HG03469 (cell line): ENCODE measurements around the gene GPD1L.
"Not testable (repeated sequence)": the region's sequence is repeated elsewhere in the genome, so short reads cannot be mapped to it uniquely, and the experiment has no call there.

Experiments used
- ATAC-seq: cut with Tn5 transposase; IDR thresholded peaks from one replicate; pipeline ENCODE4 v1.9.1; 2021; ENCODE audit warnings: mild to moderate bottlenecking, moderate library complexity, moderate number of reproducible peaks; ENCODE audit not compliant: unreplicated experiment

The GPD1L gene

DNA sequence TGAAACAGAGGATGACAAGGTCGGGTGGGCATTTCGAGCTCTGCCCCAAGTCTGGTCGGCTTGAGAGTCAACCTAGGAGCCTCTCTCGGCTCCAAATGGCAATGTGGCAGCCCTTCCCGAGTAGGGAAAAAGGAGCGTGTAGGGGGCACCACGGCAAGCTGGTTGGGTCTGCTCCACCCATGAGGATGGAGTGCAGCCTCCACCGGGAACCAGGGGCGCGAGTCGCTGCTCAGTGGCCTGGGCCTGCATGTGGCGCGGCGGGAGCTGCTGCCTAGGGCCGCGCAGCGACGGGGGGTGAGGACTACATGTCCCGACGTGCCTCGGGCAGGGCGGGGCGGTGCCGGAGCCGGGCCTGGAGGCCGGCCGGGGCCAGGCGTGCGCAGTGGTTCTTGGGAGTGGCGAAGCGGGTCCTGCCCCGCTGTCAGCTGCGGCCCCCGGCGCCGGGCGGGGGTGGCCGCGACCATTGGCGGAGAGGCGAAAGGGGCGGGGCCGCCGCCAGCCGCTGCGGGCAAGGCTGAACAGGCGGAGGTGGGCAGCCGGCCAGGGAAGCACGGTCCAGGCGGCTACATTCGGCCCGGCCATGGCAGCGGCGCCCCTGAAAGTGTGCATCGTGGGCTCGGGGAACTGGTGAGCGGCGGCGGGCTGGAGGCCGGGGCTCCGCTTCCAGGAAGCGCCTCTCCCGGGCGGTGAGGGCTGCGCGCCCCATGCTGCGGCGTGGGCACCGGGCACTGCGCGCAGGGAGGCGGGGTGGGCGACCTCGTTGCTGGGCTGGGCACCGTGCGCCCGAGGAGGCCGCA lies at the start of gene GPD1L:
Gene GPD1L (plus strand): TSS at position 489 of the 797 bp plus-strand sequence. CDS start 92 bp downstream, at position 581.
- ATAC-seq = peak; percentile 98

DNA sequence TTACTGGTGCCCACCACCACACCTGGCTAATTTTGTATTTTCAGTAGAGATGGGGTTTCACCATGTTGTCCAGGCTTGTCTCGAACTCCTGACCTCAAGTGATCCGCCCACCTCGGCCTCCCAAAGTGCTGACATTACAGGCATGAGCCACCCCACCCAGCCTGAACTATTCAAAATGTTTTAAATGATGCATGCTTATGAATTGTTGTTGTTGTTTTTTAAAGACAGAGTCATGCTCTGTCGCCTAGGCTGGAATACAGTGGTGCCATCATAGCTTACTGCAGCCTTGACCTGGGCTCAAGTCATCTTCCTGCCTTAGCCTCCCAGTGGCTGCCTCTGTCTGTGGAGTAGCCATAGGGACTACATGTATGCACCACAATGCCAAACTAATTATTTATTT lies 48.0 kb upstream of the GPD1L start:
- not testable (repeated sequence) for ATAC-seq

DNA sequence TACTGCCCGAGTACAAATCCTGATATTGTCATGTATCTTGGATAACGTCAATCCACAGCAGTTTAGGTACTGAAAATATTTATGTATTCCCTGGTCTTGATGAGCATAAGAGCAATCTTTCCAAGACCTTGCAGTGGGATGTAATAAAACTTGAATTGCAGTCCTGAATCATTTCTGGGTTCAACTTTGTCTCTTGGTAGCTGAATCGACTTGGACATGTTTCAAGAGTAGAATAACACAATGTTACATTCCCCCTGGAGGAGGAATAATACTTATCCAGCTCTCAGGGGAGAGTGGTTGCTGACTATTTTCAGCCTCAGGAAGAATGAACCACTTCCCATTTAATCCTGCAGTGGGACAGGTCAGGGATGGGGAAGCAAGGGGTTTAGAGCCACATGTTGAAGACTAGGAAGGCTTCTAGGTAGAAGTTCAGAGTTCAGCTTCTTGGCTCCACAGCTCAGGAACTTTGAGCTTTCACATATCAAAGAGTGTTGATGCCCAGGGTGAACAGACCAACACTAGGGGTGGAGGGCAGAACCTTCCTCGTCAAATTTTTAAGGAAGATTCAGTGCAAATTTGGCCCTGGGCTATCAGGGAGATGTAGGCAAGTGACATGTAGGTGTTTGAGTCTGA lies 43.4 kb upstream of the GPD1L start:
- ATAC-seq = no peak

DNA sequence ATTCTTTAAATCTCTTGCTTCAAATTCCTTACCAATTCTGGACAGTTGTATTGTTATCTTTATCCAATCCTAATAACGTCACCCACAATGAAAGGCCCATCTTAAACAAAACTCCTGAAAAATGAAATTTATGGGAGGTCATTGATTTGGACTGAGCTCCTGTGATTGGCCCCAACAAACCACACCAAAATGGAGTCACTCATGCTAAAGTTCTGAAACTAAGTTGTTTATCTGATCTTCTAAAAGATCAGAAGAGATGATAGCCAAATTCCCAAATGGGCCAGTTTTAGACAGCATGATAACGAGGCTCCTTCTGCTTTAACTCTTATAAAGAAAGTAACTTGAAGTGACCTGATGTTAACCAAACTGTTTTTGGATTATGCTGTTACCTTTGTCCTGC lies 39.7 kb upstream of the GPD1L start:
- no peak for ATAC-seq

DNA sequence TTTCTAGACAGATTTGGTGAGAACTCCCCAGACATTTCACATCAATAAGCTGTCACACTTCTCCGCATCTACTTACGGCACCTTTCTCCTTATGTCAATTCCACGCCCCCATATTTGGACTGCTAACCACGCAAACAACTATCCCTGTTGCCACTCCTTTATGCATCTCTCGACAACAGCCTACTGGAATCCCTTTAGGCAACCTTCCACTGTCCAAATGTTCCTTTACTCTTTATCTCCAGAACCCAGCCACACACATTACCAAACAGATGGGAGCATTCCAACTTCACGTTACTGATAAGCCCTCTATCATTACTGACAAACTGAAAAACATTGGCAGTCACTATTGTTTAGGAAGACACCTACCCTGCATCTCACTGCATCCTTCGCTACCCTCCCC lies 32.2 kb upstream of the GPD1L start:
- ATAC-seq = not testable (repeated sequence)

DNA sequence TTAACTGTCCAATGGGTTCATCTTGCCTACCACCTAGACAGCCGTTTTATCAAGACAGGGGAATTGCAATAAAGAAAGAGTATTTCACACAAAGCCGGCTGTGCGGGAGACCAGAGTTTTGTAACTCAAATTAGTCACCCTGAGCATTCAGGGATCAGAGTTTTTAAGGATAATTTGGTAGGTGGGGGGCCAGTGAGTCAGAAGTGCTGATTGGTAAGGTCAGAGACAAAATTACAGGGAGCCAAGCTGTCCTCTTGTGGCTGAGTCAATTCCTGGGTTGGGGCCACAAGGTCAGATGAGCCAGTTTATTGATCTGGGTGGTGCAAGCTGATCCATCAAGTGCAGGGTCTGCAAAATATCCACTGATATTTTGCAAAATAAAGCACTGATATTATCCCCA lies 29.9 kb upstream of the GPD1L start:
- ATAC-seq = no peak

DNA sequence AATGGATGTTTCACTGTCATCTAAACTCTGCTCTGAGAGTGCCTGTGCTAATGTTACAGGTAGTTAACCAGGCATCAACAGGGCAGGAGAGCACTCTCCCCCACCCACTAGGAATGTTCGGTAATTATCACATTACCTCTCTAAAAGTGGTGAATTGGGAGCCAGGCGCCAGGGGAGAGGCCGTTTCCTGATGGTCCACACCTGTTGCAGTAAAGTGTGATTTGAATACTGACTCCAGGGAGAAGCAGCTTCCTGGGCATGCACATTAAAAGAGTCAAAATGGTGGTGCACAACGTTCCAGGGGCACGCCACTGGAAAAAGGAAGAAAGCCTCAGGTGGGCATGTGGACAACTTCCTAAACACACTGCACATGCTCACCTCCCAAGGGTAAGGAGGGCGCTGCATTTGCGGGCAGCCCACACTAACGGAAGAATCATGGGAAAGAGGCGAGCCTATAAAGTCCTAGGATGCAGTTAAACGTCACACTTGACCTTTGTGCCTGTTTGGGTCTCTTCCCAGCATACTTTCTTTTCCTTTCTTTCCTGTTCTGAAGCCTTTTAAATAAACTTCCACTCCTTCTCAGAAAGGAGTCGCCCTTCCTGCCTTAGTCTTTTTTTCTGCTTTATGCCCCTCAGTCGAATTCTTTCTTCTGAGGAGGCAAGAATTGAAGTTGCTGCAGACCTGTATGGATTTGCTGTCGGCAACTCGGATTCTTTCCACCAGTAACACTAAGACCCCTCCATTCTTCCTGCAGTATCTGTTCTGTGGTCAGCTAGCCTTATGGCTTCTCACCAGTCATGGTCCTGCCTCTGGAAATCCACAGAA lies 28.9 kb upstream of the GPD1L start:
- no peak for ATAC-seq

DNA sequence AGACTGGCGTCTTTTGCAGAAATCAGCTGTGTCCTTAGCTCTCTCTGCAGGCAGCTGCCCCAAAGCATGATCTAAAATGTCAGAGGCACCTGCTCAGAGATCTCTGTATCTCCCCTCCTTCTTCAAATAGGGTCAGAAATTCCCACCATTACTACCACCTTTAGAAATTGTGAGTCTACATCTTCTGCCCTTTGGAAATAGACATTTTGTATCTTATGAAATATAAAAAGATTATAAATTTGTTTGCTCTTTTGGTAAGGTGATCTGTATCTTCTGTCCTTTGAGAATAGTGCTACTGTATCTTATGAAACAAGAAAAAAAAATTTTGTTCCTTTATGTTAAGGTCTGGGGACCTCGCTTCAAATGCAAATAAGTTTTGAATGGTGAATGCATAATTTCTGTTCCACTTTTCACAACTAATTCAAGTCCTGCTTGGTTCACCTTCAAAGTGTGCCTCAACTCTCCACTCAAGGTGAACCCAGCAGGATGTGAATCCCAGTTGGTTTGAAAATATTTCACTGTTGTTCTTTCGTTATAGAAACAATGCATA lies 28.3 kb upstream of the GPD1L start:
- ATAC-seq = no peak

DNA sequence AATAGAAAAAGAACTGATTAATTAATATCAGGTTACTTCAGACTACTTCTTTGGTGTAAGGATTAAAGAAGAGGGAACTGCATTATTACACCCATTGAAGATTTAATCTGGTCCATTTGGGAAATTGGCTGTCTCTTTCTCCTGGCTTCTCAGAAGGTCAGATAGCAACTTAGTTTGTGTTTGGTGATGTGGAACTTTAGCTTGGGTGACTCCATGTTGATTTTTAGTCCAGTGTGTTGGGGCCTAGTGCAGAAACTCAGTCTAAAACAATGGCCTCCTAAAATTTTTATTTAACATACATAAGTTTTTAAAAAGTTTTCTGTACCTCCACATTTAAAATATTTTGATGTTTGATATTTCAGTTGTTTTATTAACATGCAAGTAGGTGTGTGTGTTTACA lies 27.6 kb upstream of the GPD1L start:
- ATAC-seq = no peak

DNA sequence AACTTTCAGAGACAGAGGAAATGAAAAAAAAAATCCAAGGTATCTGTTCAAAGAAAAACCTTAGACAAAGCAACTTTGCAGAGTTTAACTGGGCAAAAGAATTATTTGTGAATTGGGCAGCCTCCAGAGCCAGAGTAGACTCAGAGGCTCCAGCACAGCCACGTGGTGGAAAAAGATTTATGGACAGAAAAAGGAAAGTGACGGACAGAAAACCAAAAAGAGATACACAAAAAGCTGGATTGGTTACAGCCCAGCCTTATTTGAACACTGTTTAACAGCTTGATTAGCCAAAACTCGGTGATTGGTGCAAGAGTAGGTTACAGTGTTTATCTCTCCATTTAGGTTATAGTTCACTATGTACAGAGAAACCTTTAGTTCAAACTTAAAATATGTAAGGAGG lies 23.7 kb upstream of the GPD1L start:
- no peak for ATAC-seq

DNA sequence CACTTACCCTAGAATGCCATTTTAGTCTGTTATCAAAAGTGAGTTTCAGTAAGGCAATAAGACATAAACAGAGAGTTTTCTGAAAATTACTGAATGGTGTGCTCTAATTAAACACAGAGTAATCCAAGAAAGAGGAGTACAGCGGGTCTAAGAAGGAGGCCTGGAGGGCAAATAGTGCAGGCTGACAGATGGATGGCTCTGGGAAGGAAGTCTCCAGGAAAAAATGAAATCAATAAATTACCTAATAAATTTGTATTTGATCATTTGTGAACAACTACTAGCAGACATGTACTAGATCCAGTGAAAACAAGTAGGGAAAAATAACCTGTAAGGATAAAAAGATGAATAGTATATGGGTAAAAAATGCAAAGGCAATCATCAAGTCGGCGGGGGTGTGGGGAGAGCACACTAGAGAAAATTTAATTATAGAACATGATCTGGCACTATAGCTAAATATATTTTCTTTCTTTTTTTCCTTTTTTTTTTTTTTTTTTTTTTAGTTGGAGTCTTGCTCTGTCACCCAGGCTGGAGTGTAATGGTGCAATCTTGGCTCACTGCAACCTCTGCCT lies 22.6 kb upstream of the GPD1L start:
- ATAC-seq = no peak

DNA sequence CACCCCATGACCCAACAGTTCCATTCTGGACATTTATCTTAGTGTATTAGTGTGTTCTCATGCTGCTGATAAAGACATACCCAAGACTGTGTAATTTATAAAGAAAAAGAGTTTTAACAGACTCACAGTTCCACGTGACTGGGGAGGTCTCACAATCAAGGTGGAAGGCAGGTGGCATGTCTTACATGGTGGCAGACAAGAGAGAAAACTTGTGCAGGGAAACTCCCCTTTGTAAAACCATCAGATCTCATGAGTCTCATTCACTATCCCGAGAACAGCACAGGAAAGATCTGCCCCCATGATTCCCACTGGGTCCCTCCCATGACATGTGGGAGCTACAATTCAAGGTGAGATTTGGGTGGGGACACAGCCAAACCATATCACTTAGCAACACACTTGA lies 21.6 kb upstream of the GPD1L start:
- ATAC-seq = no peak

DNA sequence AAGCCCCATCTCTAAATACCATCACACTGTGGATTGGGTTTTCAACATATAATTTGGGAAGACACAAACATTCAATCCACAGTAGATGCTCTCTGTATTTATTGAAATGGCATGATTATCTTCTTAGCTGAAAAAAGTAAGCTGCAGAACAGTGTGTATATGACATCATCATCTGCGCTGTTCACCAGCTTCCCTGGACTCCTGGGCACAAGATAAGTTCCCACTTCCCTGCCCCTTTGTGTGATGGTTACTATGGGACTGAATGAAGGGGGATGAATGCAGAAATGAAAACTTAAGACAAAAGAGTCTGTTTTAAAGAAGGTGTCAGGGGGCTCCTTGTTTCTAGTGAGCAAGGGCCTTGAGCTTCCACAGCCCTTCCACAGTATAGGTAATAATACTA lies 20.0 kb upstream of the GPD1L start:
- no peak for ATAC-seq

DNA sequence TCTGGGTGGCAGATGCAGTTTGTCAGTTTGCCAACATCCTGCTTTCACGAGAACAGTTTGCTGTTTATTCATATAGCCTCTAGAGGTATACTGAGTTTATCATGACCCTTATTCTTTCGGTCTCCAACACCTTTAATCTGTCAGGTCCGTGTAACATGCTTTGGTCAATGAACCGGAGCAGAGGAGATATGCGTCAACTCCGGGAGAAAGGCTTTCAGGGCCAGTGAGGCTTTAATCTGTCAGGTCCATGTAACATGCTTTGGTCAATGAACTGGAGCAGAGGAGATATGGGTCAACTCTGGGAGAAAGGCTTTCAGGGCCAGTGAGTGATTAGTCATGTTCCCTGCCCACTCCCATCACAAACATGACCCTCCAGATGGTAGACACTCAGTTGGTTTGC lies 16.9 kb upstream of the GPD1L start:
- no peak for ATAC-seq

DNA sequence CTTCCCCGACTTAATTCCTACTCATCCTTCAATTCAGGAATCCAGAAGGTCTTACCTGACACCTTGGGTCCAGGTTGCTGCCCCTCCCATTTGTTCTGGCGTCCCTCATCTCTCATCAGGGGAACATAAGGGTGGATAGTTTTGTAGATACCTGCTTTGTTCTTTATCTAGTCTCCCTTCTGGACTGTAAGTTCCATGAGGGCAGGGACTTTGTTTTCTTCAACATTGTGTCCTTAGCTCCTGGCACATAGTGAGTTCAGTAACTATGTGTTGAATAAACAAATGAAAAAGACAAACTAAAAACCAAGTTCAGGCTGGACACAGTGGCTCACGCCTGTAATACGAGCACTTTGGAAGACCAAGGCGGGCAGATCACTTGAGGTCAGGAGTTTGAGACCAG lies 13.2 kb upstream of the GPD1L start:
- no peak for ATAC-seq

DNA sequence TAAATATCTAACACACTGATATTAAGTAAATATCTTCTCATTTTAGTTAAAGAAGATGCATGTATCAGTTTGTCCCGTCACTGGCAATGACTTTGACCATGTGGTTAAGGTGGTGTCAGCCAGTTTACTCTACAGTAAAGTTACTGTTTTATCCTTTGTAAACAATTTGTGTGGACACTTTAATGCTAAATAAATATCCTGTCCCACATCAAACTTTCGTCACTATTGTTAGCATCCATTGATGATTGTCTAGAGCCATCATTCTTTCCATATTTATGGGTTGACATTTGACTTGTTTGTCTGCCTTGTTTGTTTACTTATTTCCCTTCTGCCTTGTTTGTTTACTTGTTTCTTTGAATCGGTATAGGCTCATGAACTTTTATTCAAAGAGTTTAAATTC lies 11.0 kb upstream of the GPD1L start:
- ATAC-seq = no peak

DNA sequence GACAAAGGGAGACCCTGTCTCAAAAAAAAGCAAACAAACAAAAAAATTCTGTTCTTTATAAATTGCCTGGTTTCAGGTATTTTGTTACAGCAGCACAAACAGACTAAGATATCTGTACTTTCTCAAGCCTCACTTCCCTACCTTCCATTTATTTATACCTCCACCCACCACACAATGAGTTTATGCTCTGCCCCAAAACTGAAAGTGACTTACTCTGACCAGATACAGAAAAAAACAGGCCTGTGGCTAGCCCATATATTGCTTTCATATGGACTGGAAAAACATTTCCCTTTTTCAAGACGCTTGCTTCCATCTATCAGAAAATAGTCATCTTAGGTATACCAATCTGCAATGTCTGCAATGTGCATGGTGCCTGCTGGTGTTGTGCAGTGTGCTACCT lies 8.7 kb upstream of the GPD1L start:
- peak; percentile 67 for ATAC-seq

DNA sequence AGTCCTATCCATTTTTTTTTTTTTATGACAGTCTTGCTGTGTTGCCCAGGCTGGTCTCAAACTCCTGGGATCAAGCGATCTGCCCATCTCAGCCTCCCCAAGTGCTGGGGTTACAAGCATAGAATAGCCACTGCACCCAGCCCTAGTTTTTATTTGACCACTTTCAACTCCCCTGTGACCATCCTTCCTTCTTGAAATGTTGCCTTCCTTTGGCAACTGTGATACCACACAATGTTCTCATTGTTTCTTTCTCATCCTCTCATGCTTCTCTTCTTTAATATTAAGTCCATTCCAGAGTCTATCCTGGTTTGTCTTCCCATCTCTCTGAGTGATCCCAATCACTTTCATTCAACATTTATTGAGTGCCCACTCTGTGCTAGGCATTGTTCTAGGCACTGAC lies 7.9 kb upstream of the GPD1L start:
- ATAC-seq = no peak

DNA sequence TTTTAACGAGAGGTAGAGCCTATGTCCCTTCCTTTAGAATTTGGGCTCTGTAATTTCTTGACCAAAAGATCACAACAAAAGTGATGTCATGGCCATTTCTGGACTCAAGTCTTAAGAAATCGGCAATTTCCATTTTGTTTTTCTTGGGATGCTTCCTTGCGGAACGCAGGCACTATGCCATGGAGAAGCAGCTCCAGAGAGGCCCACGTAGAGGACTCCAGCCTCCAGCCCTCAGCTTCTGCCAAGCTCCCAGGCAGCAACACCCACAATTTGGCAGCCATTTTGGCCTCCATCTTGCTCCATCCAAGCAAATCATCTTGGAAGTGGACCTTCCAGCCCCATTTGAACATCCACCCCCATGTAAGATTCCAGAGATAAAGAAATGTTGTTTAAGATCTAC lies 6.0 kb upstream of the GPD1L start:
- no peak for ATAC-seq

DNA sequence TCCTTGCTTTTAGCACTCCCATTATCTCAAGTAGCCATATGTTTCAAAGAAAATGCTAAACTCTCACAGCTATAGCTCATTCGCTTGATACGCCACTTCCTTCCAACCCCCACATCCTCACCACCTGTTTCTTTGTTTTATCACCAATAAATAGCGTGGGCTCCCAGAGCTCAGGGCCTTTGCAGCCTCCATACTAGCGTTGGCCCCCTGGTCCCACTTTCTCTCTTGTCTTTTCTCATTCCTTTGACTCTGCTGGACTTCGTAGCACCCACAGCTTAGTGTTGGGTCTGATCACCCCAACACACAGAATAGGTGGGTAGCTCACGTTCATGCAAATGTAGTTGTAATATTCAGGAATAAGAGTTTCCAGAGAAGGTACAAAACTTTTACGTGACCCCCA lies 4.1 kb upstream of the GPD1L start:
- no peak for ATAC-seq

DNA sequence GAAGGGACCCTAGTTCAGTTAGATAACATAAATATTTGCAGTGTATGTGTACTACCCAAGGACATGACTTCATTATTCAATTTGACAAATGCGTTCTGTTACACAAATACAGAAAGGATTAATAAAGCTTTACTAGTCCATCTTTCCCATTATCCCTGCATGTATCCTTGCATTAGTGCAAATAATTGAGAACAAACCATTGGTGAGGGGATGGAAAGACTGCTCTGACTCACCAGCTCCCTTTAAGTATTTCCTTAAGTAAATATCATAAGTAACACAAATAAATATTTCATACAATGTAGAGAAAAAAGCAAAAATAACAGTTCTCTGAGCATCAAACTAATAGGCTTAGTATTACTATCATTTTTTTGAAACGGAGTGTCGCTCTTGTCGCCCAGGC lies 1.9 kb upstream of the GPD1L start:
- no peak for ATAC-seq
